ENCODE data around the gene RHOBTB3. TPM values are rescaled to one million over a fixed set of nuclear protein-coding genes. Genes with fewer than 3 reads are reported as not detected.

RHOBTB3 gene
- 100 to 1,000 TPM in 1 of 4 donors, 10 to 100 TPM in 3; 70.6 to 126 (median 80.1) TPM for total RNA-seq

GRCh38 chr5:95730730-95731570, at the start of gene RHOBTB3:
RHOBTB3 (plus strand) TSS chr5:95731336; CDS start chr5:95731683, 347 bp downstream.
- TF ChIP-seq POLR2A (IDR thresholded peaks at IDR 0.05) (peak; percentile 55 to 69), CTCF (IDR thresholded peaks at IDR 0.05) (no peak)
- Histone ChIP-seq H3K4me1 (no peaks in the 10 kb centered on the region), H3K9me3 (no peaks in the 10 kb centered on the region), H3K4me3 (peak within 1 kb of the TSS; percentile 64 to 76), H3K27ac (peak within 1 kb of the TSS; percentile 83 to 89), H3K36me3 (no peaks in the 10 kb centered on the region), H3K27me3 (no peaks in the 10 kb centered on the region)
- intact Hi-C loops (cut with DNase I; ENCODE audit: low total_unique reads), result no loop called here
- peak; percentile 88 to 90 for DNase-seq

- Histone ChIP-seq H3K27ac (no peak within 1 kb of the TSS), H3K4me3 (no peak within 1 kb of the TSS), H3K27me3 (no peaks in the 10 kb centered on the region), H3K9me3 (no peaks in the 10 kb centered on the region), H3K36me3 (no peaks in the 10 kb centered on the region), H3K4me1 (no peaks in the 10 kb centered on the region)
- no peak for DNase-seq
- intact Hi-C loops (cut with DNase I; ENCODE audit: low total_unique reads), result no loop called here
- TF ChIP-seq POLR2A (IDR thresholded peaks at IDR 0.05) (no peak), CTCF (IDR thresholded peaks at IDR 0.05) (no peak)
These were observed 48.2 kb upstream of the RHOBTB3 start, which contains the start of gene SPATA9 for GRCh38 chr5:95682891-95683290. SPATA9 (minus strand) TSS chr5:95682991; CDS start chr5:95682854, 137 bp downstream.

- intact Hi-C loops (cut with DNase I; ENCODE audit: low total_unique reads), result no loop called here
- H3K27me3 ChIP-seq, result no peaks in the 10 kb centered on the region
- H3K4me3 ChIP-seq, result no peak overlapping the region
- H3K36me3 ChIP-seq, result no peaks in the 10 kb centered on the region
- no peaks in the 10 kb centered on the region for H3K4me1 ChIP-seq
- no peak for DNase-seq
- TF ChIP-seq CTCF (IDR thresholded peaks at IDR 0.05), result no peak
- TF ChIP-seq POLR2A (IDR thresholded peaks at IDR 0.05), result no peak
- H3K9me3 ChIP-seq, result no peaks in the 10 kb centered on the region
- no peak overlapping the region for H3K27ac ChIP-seq
These were observed 46.8 kb upstream of the RHOBTB3 start for GRCh38 chr5:95684361-95684760.

GRCh38 chr5:95686651-95687050, 44.5 kb upstream of the RHOBTB3 start:
- Histone ChIP-seq H3K27ac (no peak overlapping the region), H3K27me3 (no peaks in the 10 kb centered on the region), H3K4me3 (no peak overlapping the region), H3K36me3 (no peaks in the 10 kb centered on the region), H3K4me1 (no peaks in the 10 kb centered on the region), H3K9me3 (no peaks in the 10 kb centered on the region)
- no peak for DNase-seq
- no peak for TF ChIP-seq POLR2A (IDR thresholded peaks at IDR 0.05)
- TF ChIP-seq CTCF (IDR thresholded peaks at IDR 0.05), result no peak
- intact Hi-C loops (cut with DNase I; ENCODE audit: low total_unique reads), result no loop called here

- no peaks in the 10 kb centered on the region for H3K9me3 ChIP-seq
- no peaks in the 10 kb centered on the region for H3K4me1 ChIP-seq
- no peak for TF ChIP-seq POLR2A (IDR thresholded peaks at IDR 0.05)
- TF ChIP-seq CTCF (IDR thresholded peaks at IDR 0.05), result no peak
- no peak for DNase-seq
- H3K36me3 ChIP-seq, result no peaks in the 10 kb centered on the region
- H3K27ac ChIP-seq, result no peak overlapping the region
- intact Hi-C loops (cut with DNase I; ENCODE audit: low total_unique reads), result no loop called here
- H3K4me3 ChIP-seq, result no peak overlapping the region
- no peaks in the 10 kb centered on the region for H3K27me3 ChIP-seq
These were observed 41.5 kb upstream of the RHOBTB3 start for GRCh38 chr5:95689680-95690079.

Measured in uterus (tissue), 4 donors.